ENCODE measurements around the gene COMMD1. TPM values are rescaled to one million over a fixed set of nuclear protein-coding genes. Genes with fewer than 3 reads are reported as not detected.

Gene COMMD1
- total RNA-seq, 1 experiment from 2014 or later = 41.4 TPM

DNA sequence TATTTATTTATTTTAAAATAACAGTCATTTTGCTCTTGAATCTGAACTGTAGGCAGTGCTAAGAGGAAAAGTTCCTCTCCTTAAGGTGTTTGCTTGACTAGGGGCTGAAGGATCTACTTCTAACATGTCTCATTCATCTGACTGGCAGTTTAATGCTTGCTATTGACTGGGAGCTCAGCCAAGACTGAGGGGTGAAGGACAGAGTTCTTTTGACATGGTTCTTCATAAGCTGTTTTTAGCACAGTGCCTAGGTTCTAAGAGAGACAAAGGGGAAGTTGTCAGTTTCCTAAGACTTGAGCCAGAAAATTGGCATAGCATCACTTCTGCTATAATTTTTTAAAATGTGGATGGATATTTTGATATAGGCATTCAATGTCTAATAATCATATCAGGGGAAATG lies 73.0 kb downstream of the COMMD1 start:
- Histone ChIP-seq H3K27ac (ENCODE audit: low read depth, low read length, poor library complexity, severe bottlenecking) (no peak overlapping the region), H3K27me3 (replicated peaks; ENCODE audit: insufficient read depth, low read depth, low read length, poor library complexity) (no peaks in the 10 kb centered on the region), H3K9me3 (ENCODE audit: low read depth, low read length, poor library complexity, severe bottlenecking) (no peaks in the 10 kb centered on the region), H3K4me1 (ENCODE audit: insufficient read depth, low read length, poor library complexity, severe bottlenecking) (no peaks in the 10 kb centered on the region), H3K36me3 (ENCODE audit: insufficient read depth, low read length, poor library complexity, severe bottlenecking) (no peaks in the 10 kb centered on the region), H3K4me3 (ENCODE audit: low read depth, low read length, poor library complexity, severe bottlenecking) (no peak overlapping the region)
- intact Hi-C loops (cut with micrococcal nuclease; ENCODE audit: unreplicated experiment) = no loop called here
- POLR2A ChIA-PET (ENCODE audit: low non-redundant PET) = no interaction called here
- CTCF ChIA-PET = no interaction called here
- no TSS peak for BruUV-seq (replicated peaks)
- DNase-seq (ENCODE audit: low spot score) = peak; percentile 31
- TF ChIP-seq, protein P1, sequence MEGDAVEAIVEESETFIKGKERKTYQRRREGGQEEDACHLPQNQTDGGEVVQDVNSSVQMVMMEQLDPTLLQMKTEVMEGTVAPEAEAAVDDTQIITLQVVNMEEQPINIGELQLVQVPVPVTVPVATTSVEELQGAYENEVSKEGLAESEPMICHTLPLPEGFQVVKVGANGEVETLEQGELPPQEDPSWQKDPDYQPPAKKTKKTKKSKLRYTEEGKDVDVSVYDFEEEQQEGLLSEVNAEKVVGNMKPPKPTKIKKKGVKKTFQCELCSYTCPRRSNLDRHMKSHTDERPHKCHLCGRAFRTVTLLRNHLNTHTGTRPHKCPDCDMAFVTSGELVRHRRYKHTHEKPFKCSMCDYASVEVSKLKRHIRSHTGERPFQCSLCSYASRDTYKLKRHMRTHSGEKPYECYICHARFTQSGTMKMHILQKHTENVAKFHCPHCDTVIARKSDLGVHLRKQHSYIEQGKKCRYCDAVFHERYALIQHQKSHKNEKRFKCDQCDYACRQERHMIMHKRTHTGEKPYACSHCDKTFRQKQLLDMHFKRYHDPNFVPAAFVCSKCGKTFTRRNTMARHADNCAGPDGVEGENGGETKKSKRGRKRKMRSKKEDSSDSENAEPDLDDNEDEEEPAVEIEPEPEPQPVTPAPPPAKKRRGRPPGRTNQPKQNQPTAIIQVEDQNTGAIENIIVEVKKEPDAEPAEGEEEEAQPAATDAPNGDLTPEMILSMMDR (conservative IDR thresholded peaks at IDR 0.05; ENCODE audit: low read depth, low read length) = no peak
- TF ChIP-seq EZH2 (IDR thresholded peaks at IDR 0.05; ENCODE audit: borderline replicate concordance, low read depth, low read length, poor library complexity, severe bottlenecking) = no peak

DNA sequence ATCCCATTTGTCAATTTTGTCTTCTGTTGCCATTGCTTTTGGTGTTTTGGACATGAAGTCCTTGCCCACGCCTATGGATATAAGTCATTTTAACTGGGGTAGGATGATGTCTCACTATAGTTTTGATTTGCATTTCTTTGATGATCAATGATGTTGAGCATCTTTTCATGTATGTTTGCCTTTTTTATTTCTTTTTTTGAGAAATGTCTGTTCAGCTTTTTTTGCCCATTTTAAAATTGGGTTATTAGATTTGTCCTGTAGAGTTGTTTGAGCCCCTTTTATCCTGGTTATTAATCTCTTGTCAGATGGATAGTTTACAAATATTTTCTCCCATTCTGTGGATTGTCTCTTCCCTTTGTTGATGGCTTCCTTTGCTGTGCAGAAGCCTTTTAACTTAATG lies 75.3 kb downstream of the COMMD1 start:
- BruUV-seq (replicated peaks) = no TSS peak
- POLR2A ChIA-PET (ENCODE audit: low non-redundant PET) = no interaction called here

DNA sequence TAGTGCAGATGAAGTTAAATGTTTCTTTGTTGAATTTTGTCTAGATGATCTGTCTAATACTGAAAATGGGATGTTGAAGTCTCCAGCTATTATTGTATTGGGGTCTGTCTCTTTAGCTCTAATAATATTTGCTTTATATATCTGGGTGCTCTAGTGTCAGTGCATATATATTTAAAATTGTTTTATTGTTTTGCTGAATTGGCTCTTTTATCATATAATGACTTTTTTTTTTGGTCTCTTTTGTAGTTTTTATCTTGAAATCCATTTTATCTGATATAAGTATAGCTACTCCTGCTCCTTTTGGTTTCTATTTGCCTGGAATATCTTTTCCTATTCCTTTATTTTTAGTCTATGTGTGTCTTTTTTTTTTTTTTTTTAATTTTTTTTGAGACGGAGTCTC lies 79.2 kb downstream of the COMMD1 start:
- H3K36me3 ChIP-seq (ENCODE audit: insufficient read depth, low read length, poor library complexity, severe bottlenecking) = no peaks in the 10 kb centered on the region
- no peak overlapping the region for H3K27ac ChIP-seq (ENCODE audit: low read depth, low read length, poor library complexity, severe bottlenecking)
- DNase-seq (ENCODE audit: low spot score) = no peak
- no peaks in the 10 kb centered on the region for H3K4me1 ChIP-seq (ENCODE audit: insufficient read depth, low read length, poor library complexity, severe bottlenecking)
- TF ChIP-seq, protein P1 (conservative IDR thresholded peaks at IDR 0.05; ENCODE audit: low read depth, low read length) = no peak
- no peak for TF ChIP-seq EZH2 (IDR thresholded peaks at IDR 0.05; ENCODE audit: borderline replicate concordance, low read depth, low read length, poor library complexity, severe bottlenecking)
- no peaks in the 10 kb centered on the region for H3K27me3 ChIP-seq (replicated peaks; ENCODE audit: insufficient read depth, low read depth, low read length, poor library complexity)
- intact Hi-C loops (cut with micrococcal nuclease; ENCODE audit: unreplicated experiment) = no loop called here
- H3K9me3 ChIP-seq (ENCODE audit: low read depth, low read length, poor library complexity, severe bottlenecking) = no peaks in the 10 kb centered on the region
- no peak overlapping the region for H3K4me3 ChIP-seq (ENCODE audit: low read depth, low read length, poor library complexity, severe bottlenecking)
- no TSS peak for BruUV-seq (replicated peaks)
- ChIA-PET CTCF (no interaction called here), POLR2A (ENCODE audit: low non-redundant PET) (no interaction called here)

More for the DNA sequence above, 75.3 kb downstream of the COMMD1 start:
- intact Hi-C loops (cut with micrococcal nuclease; ENCODE audit: unreplicated experiment) = no loop called here
- no peak overlapping the region for H3K27ac ChIP-seq (ENCODE audit: low read depth, low read length, poor library complexity, severe bottlenecking)
- H3K36me3 ChIP-seq (ENCODE audit: insufficient read depth, low read length, poor library complexity, severe bottlenecking) = no peaks in the 10 kb centered on the region
- H3K4me3 ChIP-seq (ENCODE audit: low read depth, low read length, poor library complexity, severe bottlenecking) = no peak overlapping the region
- no peaks in the 10 kb centered on the region for H3K4me1 ChIP-seq (ENCODE audit: insufficient read depth, low read length, poor library complexity, severe bottlenecking)
- no peaks in the 10 kb centered on the region for H3K27me3 ChIP-seq (replicated peaks; ENCODE audit: insufficient read depth, low read depth, low read length, poor library complexity)
- H3K9me3 ChIP-seq (ENCODE audit: low read depth, low read length, poor library complexity, severe bottlenecking) = no peaks in the 10 kb centered on the region
- CTCF ChIA-PET = no interaction called here
- DNase-seq (ENCODE audit: low spot score) = no peak
- no peak for TF ChIP-seq EZH2 (IDR thresholded peaks at IDR 0.05; ENCODE audit: borderline replicate concordance, low read depth, low read length, poor library complexity, severe bottlenecking)
- TF ChIP-seq, protein P1 (conservative IDR thresholded peaks at IDR 0.05; ENCODE audit: low read depth, low read length) = no peak

All from A673 (cell line).